K562 (cell line): ENCODE measurements around the gene TAF3. TPM values are rescaled to one million over a fixed set of nuclear protein-coding genes. Genes with fewer than 3 reads are reported as not detected.

Experiments
- ATAC-seq: fragments of 200-7000 bp; cut with Tn5 transposase; 3 replicates; pipeline ENCODE4 v1.9.1; 2020; ENCODE audit warnings: moderate library complexity
- BruUV-seq: library from RNA; stranded (reverse); fragments of 400-500 nt; replicated peaks from 2 replicates; lab custom pipeline; 2021; lab: Mats Ljungman, UMichigan
- CTCF ChIA-PET: fragments of 300-600 bp; formaldehyde crosslinking; extraction: SDS; loops from one replicate; lab custom pipeline; 2021; ENCODE audit warnings: low intra/inter-chr PET ratio; lab: Yijun Ruan, JAX
- POLR2A ChIA-PET: fragments of 300-600, 350-650 bp; sonication (Branson Sonifier 250); formaldehyde crosslinking; extraction: SDS; loops from one replicate; lab custom pipeline; 2021; ENCODE audit warnings: antibody characterized with exemption, inconsistent platforms; lab: Yijun Ruan, JAX
- DNase-seq, 4 experiments: peaks; one replicate each; pipeline versions ENCODE4 v3.0.0 to v3.0.0-alpha.2; 2011 to 2018; ENCODE audit warnings: low spot score in 3 of 4, mixed read lengths in 3 of 4; ENCODE audit errors: extremely low read depth in 1 of 4
- FAIRE-seq: peaks from 2 replicates; lab custom pipeline; 2011; peaks lifted over from hg19 to GRCh38; lab: Jason Lieb, UNC
- H2AFZ ChIP-seq: 2 replicates; pipeline ENCODE4 v1.6.0; 2011; ENCODE audit warnings: low read depth, low read length, control low read depth, inconsistent platforms
- H3K27ac ChIP-seq: fragments of 200-600 bp; 3 replicates; pipeline ENCODE4 v1.8.0; 2011; ENCODE audit warnings: low read depth, mild to moderate bottlenecking, control low read depth, inconsistent platforms, low read length, moderate library complexity, mixed read lengths; ENCODE audit errors: extremely low read depth
- H3K27me3 ChIP-seq, 2 experiments: fragments of 300-600 bp in 1 of 2; 2 replicates in 1 of 2; 3 replicates in 1 of 2; pipeline versions ENCODE4 v1.6.0 to v1.8.0; 2011; ENCODE audit warnings: inconsistent platforms in 2 of 2, low read length in 2 of 2, mild to moderate bottlenecking in 1 of 2, mixed read lengths in 1 of 2, moderate library complexity in 1 of 2; ENCODE audit not compliant: control insufficient read depth in 2 of 2, insufficient read depth in 2 of 2
- H3K36me3 ChIP-seq: fragments of 300-600 bp; 3 replicates; pipeline ENCODE4 v1.8.0; 2011; ENCODE audit warnings: mild to moderate bottlenecking, low read length, inconsistent platforms; ENCODE audit not compliant: control insufficient read depth, insufficient read depth
- H3K4me1 ChIP-seq, 2 experiments: fragments of 200-600 bp in 1 of 2; replicated peaks in 1 of 2; 2 replicates in 1 of 2; 3 replicates in 1 of 2; pipeline versions ENCODE4 v1.5.1 to v1.8.0; 2011; ENCODE audit warnings: inconsistent platforms in 2 of 2, low read length in 2 of 2, mild to moderate bottlenecking in 1 of 2, mixed read lengths in 1 of 2, moderate library complexity in 1 of 2; ENCODE audit not compliant: control insufficient read depth in 2 of 2, insufficient read depth in 2 of 2
- H3K4me2 ChIP-seq: 2 replicates; pipeline ENCODE4 v1.6.1; 2011; ENCODE audit warnings: low read length, control low read depth, inconsistent platforms, mixed read lengths; ENCODE audit not compliant: insufficient read depth
- H3K4me3 ChIP-seq: fragments of 200-600 bp; sonication (generic), shearing (Covaris generic); 2 replicates; pipeline ENCODE4 v1.5.1; 2016; ENCODE audit warnings: control low read depth, inconsistent platforms
- H3K79me2 ChIP-seq: fragments of 200-600 bp; 3 replicates; pipeline ENCODE4 v1.8.0; 2011; ENCODE audit warnings: low read length, inconsistent platforms; ENCODE audit not compliant: control insufficient read depth, insufficient read depth
- H3K9ac ChIP-seq, 2 experiments: 2 replicates each; pipeline versions ENCODE4 v1.6.0 to v1.6.1; 2011; ENCODE audit warnings: low read depth in 2 of 2, low read length in 2 of 2, control low read depth in 1 of 2, inconsistent platforms in 1 of 2, mild to moderate bottlenecking in 1 of 2, mixed read lengths in 1 of 2; ENCODE audit not compliant: insufficient read depth in 1 of 2
- H3K9me1 ChIP-seq: one replicate; pipeline ENCODE4 v1.6.0; 2011; ENCODE audit warnings: inconsistent platforms, mild to moderate bottlenecking, low read length, moderate library complexity; ENCODE audit not compliant: control insufficient read depth, insufficient read depth
- H3K9me3 ChIP-seq: replicated peaks from 2 replicates; pipeline ENCODE4 v1.5.1; 2011; ENCODE audit warnings: low read depth, low read length, inconsistent platforms; ENCODE audit not compliant: control insufficient read depth, insufficient read depth
- H4K20me1 ChIP-seq: replicated peaks from 2 replicates; pipeline ENCODE4 v1.6.1; 2011; ENCODE audit warnings: low read length, inconsistent platforms, mixed read lengths; ENCODE audit not compliant: control insufficient read depth, insufficient read depth
- ARHGAP35 ChIP-seq: fragments of 450-650 bp; IDR thresholded peaks from 2 replicates; pipeline ENCODE4 v1.6.1; 2018; ENCODE audit not compliant: partially characterized antibody
- ARID4B ChIP-seq: sonication (generic); formaldehyde crosslinking; IDR thresholded peaks from 2 replicates; pipeline ENCODE4 v1.8.0; 2022; ENCODE audit warnings: mild to moderate bottlenecking, missing genetic modification reagents
- ATF7 ChIP-seq: fragments of 450-650 bp; IDR thresholded peaks from 2 replicates; pipeline ENCODE4 v1.7.1; 2014; ENCODE audit warnings: mild to moderate bottlenecking, moderate library complexity
- NCOA1 ChIP-seq: fragments of 450-650 bp; IDR thresholded peaks from 2 replicates; pipeline ENCODE4 v1.6.1; 2016; ENCODE audit warnings: low read depth
- NFATC3 ChIP-seq: fragments of 450-650 bp; IDR thresholded peaks from 2 replicates; pipeline ENCODE4 v1.6.1; 2017; ENCODE audit warnings: mild to moderate bottlenecking
- TEAD1 ChIP-seq, 2 experiments: fragments of 450-650 bp in 1 of 2; sonication (generic) in 1 of 2; formaldehyde crosslinking; IDR thresholded peaks; 2 replicates each; pipeline versions ENCODE4 v1.4.0 to v1.8.0; 2020 to 2022; ENCODE audit warnings: mild to moderate bottlenecking in 2 of 2, missing genetic modification reagents in 1 of 2
- ZNF121 ChIP-seq: sonication (generic); formaldehyde crosslinking; conservative IDR thresholded peaks from 2 replicates; pipeline ENCODE4 v1.8.0; 2022; ENCODE audit warnings: missing genetic modification reagents
- ZNF175 ChIP-seq: fragments of 200-800 bp; sonication (Bioruptor generic); IDR thresholded peaks from 2 replicates; pipeline ENCODE4 v1.6.1; 2016; ENCODE audit warnings: low read depth, mild to moderate bottlenecking, missing genetic modification characterization, missing compliant biosample characterization
- ZNF584 ChIP-seq: fragments of 200-800 bp; sonication (Bioruptor generic); IDR thresholded peaks from 2 replicates; pipeline ENCODE4 v1.6.1; 2016; ENCODE audit warnings: low read depth, mild to moderate bottlenecking, missing genetic modification characterization, missing compliant biosample characterization
- WGBS: fragments of 100-300 bp; shearing (Covaris generic); methylation state at CpG from one replicate; pipeline ENCODE4 v1.1.6; 2016; ENCODE audit warnings: low coverage, mixed read lengths; ENCODE audit not compliant: insufficient coverage; ENCODE audit errors: missing lambda C conversion rate; 5-methylcytosine and 5-hydroxymethylcytosine counted together
- in situ Hi-C: fragments of 300-500 bp; cut with MboI; formaldehyde crosslinking; loops from 4 replicates; pipeline ENCODE4 v1.15.0; 2018; ENCODE audit warnings: inconsistent platforms, mixed read lengths
- intact Hi-C: fragments of 100-400 bp; cut with micrococcal nuclease; formaldehyde crosslinking; loops from 2 replicates; pipeline ENCODE4 v1.14.2; 2022
- polyA plus RNA-seq, 8 experiments: library from polyadenylated mRNA; depleted of rRNA in 4 of 8; stranded (reverse) in 5 of 8; unstranded in 3 of 8; fragments of >200 nt; fragmentation: Nextera tagmentation in 2 of 8; fragmentation: Illumina TruSeq in 1 of 8; extraction: Ambion mirVana in 2 of 8; extraction: Trizol in 1 of 8; gene quantifications; 2 replicates each; pipeline versions ENCODE4 v1.2.1 to v1.2.3, GENCODE V29; 2011 to 2014; ENCODE audit warnings: inconsistent platforms in 1 of 8, missing spikeins in 1 of 8
- total RNA-seq, 7 experiments: library from RNA; depleted of rRNA in 6 of 7; stranded (reverse); fragments of >200 nt in 6 of 7; fragmentation: Illumina TruSeq in 2 of 7; extraction: Trizol in 2 of 7; gene quantifications; 2 replicates each; pipeline versions ENCODE4 v1.2.1 to v1.2.3, GENCODE V29; 2011 to 2021; ENCODE audit warnings: low replicate concordance in 1 of 7

TAF3 gene
- total and polyA plus RNA-seq, 9 of the 15 experiments (the other 6 are each of a cell fraction or from before 2014, with no cell fraction given), result 1.5 to 9.9 (median 4.1) TPM

GRCh38 chr10:7956508-7956907 is 138.2 kb downstream of the TAF3 start (continued):
- TF ChIP-seq ZNF584, result no peak
- TF ChIP-seq ZNF121 (CRISPR knock-in tag), result no peak
- TF ChIP-seq NCOA1, result no peak
- TF ChIP-seq ATF7, result no peak
- TF ChIP-seq ARHGAP35, result no peak
- no peak for TF ChIP-seq ARID4B

- H3K9me3 ChIP-seq, result no peaks in the 10 kb centered on the region
- FAIRE-seq (no peak), DNase-seq (no peak), ATAC-seq (no peak)
- ChIA-PET CTCF (no interaction called here), POLR2A (interaction anchor here (0.9 kb wide), 1 partner anchor 11 kb away, joined by 3 read pairs; no protein-coding TSS in a partner anchor)
- no peak overlapping the region for H3K4me2 ChIP-seq
- peaks cover 0 to 18% of the 10 kb centered on the region in 2 experiments; a peak in 4 of 5 replicates for H3K4me1 ChIP-seq
- H3K27me3 ChIP-seq, result no peaks in the 10 kb centered on the region
- no peaks in the 10 kb centered on the region for H4K20me1 ChIP-seq
- peaks cover 5% of the 10 kb centered on the region; the same call in 1 of the 3 replicates for H3K79me2 ChIP-seq
- intact Hi-C loops (no loop called here), in situ Hi-C loops (no loop called here)
- no peak for TF ChIP-seq NFATC3
- no peak for TF ChIP-seq TEAD1 (CRISPR knock-in tag; IDR thresholded peaks at IDR 0.05)
- no peak for TF ChIP-seq ZNF175 (CRISPR knock-in tag)
- no peaks in the 10 kb centered on the region for H3K9me1 ChIP-seq
- no peaks in the 10 kb centered on the region for H3K36me3 ChIP-seq
- 72% methylated on average over 4 of the region's 5 CpGs for WGBS
- H2AFZ ChIP-seq, result no peak overlapping the region
- no peak overlapping the region for H3K27ac ChIP-seq
- H3K4me3 ChIP-seq, result no peak overlapping the region
- no peak overlapping the region for H3K9ac ChIP-seq
- BruUV-seq, result no TSS peak
Measured at GRCh38 chr10:7957591-7957990, 139.3 kb downstream of the TAF3 start.
